Skeletal muscle tissue (tissue), 4 donors: Measurements from ENCODE around the gene CLTRN. TPM values are rescaled to one million over a fixed set of nuclear protein-coding genes. Genes with fewer than 3 reads are reported as not detected.
"Not testable (repeated sequence)": the region's sequence is repeated elsewhere in the genome, so short reads cannot be mapped to it uniquely, and the experiment has no call there.

Experiments
- H3K27ac ChIP-seq: one replicate; pipeline ENCODE4 v1.7.0; 2013; ENCODE audit warnings: mild to moderate bottlenecking, low read depth, low read length, inconsistent platforms
- H3K27me3 ChIP-seq, 3 donors: one replicate each; pipeline ENCODE4 v1.7.0; 2013; ENCODE audit warnings: low read length in 3 of 3; ENCODE audit not compliant: control insufficient read depth in 3 of 3, insufficient read depth in 3 of 3
- H3K36me3 ChIP-seq, 3 donors: one replicate each; pipeline ENCODE4 v1.7.0; 2013; ENCODE audit warnings: low read length in 3 of 3; ENCODE audit not compliant: control insufficient read depth in 3 of 3, insufficient read depth in 3 of 3
- H3K4me1 ChIP-seq, 3 donors: one replicate each; pipeline ENCODE4 v1.7.0; 2013; ENCODE audit warnings: low read length in 3 of 3, mild to moderate bottlenecking in 3 of 3; ENCODE audit not compliant: control insufficient read depth in 3 of 3, insufficient read depth in 3 of 3
- H3K4me3 ChIP-seq, 3 donors: one replicate each; pipeline ENCODE4 v1.7.0; 2013; ENCODE audit warnings: low read length in 3 of 3
- H3K9ac ChIP-seq, 3 donors: one replicate each; pipeline ENCODE4 v1.7.0; 2013; ENCODE audit warnings: low read length in 3 of 3, mild to moderate bottlenecking in 3 of 3, moderate library complexity in 2 of 3, low read depth in 1 of 3
- H3K9me3 ChIP-seq, 3 donors: one replicate each; pipeline ENCODE4 v1.7.0; 2013; ENCODE audit warnings: low read length in 3 of 3; ENCODE audit not compliant: control insufficient read depth in 3 of 3
- total RNA-seq: library from RNA; depleted of rRNA; stranded (reverse); fragments of >200 nt; gene quantifications from one replicate; pipeline ENCODE4 v1.2.3, GENCODE V29; 2014
- donor health status: Osteomylitis.

Gene CLTRN
- not detected for total RNA-seq

DNA sequence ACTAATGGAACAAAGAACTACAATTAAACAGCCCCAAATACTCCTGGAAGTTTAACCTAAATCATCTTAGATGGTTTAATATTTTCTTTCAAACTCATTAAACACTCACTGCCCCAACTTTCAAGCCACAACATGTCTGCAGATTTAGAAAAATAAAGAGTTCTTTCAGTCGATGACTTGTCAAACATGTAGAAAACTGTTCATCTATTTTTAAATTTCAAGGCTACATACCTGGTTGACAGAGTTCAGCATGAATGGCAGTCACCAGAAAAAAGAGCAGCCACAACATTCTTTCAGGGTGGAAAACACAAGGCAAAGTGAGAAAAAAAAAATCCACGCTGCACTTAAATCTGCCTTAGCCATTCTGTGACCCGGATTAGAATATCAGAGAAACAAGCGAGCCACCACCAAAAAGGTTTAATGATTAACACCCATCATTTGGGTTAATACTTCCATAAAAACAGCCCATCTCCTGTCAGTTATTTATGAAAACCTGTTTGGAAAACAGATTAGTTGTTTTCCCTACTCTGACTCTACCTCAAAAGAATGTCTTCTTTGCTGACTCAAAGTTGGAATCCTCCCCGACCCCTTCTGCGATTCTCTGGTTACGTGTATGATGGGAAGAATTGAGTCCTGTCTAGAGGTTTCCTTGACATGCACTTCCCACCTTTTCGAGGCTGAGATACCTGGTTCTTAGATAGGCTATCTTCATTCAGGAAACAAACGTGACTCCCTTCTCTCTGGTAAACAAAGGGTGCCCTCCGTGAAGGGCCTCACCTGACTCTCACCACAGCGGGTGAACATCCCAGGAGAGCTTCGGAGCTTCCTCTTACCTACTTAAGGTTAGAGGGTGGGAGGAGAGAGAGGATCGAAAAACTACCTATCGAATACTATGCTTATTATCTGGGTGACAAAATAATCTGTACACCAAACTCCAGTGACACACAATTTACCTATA, at the start of gene CLTRN:
Gene CLTRN, minus strand, starts transcription at position 319 of the 958 bp plus-strand sequence. Its CDS starts 30 bp downstream, at position 289.
- Histone ChIP-seq H3K27me3 (peaks cover 0 to 23% (median 3%) of the 10 kb centered on the region in 3 donors), H3K9ac (no peak within 1 kb of the TSS), H3K27ac (no peak within 1 kb of the TSS), H3K36me3 (no peaks in the 10 kb centered on the region), H3K9me3 (no peaks in the 10 kb centered on the region), H3K4me3 (no peak within 1 kb of the TSS), H3K4me1 (no peaks in the 10 kb centered on the region)

DNA sequence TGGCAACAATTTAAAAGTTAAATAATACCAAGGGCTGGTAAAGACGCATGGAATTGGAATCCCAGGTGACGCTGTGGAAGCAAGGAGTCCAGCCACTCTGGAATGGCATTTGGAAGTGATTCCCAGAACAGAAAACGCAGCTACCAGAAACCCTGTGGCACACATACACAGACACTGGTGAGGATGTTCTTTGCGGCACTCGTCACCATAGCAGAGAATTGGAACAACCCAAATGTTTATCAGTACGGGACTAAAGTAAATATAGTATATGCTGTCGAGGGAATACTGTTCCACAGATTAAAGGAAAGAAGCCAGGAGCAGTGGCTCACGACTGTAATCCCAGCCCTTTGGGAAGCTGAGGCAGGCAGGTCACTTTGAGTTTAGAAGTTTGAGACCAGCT, 39.7 kb upstream of the CLTRN start:
- H3K27me3 ChIP-seq, H3K4me3 ChIP-seq, H3K9ac ChIP-seq, H3K36me3 ChIP-seq, H3K27ac ChIP-seq, H3K4me1 ChIP-seq, H3K9me3 ChIP-seq: not testable (repeated sequence)

- H3K4me1 ChIP-seq, H3K4me3 ChIP-seq, H3K36me3 ChIP-seq, H3K27me3 ChIP-seq, H3K27ac ChIP-seq, H3K9ac ChIP-seq, H3K9me3 ChIP-seq: not testable (repeated sequence)
Measured at GRCh38 chrX:15703809-15704208, 39.2 kb upstream of the CLTRN start.

- no peaks in the 10 kb centered on the region for H3K9me3 ChIP-seq
- no peaks in the 10 kb centered on the region for H3K4me1 ChIP-seq
- no peak overlapping the region for H3K4me3 ChIP-seq
- peaks cover 0 to 4% (median 0%) of the 10 kb centered on the region in 3 donors for H3K36me3 ChIP-seq
- no peak overlapping the region for H3K27ac ChIP-seq
- no peak overlapping the region for H3K9ac ChIP-seq
- H3K27me3 ChIP-seq, result no peaks in the 10 kb centered on the region
Measured at GRCh38 chrX:15702488-15703371, 38.1 kb upstream of the CLTRN start.

DNA sequence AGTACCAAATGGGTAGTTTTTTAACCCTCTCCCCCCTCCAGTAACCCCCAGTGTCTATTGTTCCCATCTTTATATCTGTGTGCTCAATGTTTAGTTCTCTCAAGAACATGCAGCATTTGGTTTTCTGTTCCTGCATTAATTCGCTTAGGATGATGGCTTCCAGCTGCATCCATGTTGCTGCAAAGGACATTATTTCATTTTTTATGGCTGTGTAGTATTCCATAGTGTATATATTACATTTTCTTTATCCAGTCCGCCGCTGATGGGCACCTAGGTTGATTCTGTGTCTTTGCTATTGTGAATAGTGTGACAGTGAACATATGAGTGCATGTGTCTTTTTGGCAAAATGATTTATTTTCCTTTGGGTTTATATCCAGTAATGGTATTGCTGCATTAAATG, 31.9 kb upstream of the CLTRN start:
- H3K9ac ChIP-seq, result no peak overlapping the region
- no peaks in the 10 kb centered on the region for H3K27me3 ChIP-seq
- no peak overlapping the region for H3K27ac ChIP-seq
- H3K4me1 ChIP-seq, result peaks cover 7 to 10% (median 8%) of the 10 kb centered on the region in 3 donors
- H3K9me3 ChIP-seq, result no peaks in the 10 kb centered on the region
- no peak overlapping the region for H3K4me3 ChIP-seq
- peaks cover 0 to 4% (median 0%) of the 10 kb centered on the region in 3 donors for H3K36me3 ChIP-seq

GRCh38 chrX:15694941-15695451, 30.4 kb upstream of the CLTRN start:
- Histone ChIP-seq H3K27me3 (no peaks in the 10 kb centered on the region), H3K27ac (peak overlapping the region; percentile 42), H3K9me3 (no peaks in the 10 kb centered on the region), H3K36me3 (no peaks in the 10 kb centered on the region), H3K9ac (peak overlapping the region in 1 of 3 donors; percentile 33), H3K4me3 (no peak overlapping the region), H3K4me1 (peaks cover 7 to 10% (median 8%) of the 10 kb centered on the region in 3 donors)

- Histone ChIP-seq H3K27me3 (no peaks in the 10 kb centered on the region), H3K27ac (no peak overlapping the region), H3K4me3 (no peak overlapping the region), H3K9ac (no peak overlapping the region), H3K36me3 (peaks cover 0 to 4% (median 2%) of the 10 kb centered on the region in 3 donors), H3K9me3 (no peaks in the 10 kb centered on the region), H3K4me1 (no peaks in the 10 kb centered on the region)
Measured at GRCh38 chrX:15686818-15687685, 22.4 kb upstream of the CLTRN start.

GRCh38 chrX:15683193-15683592, 18.6 kb upstream of the CLTRN start:
- Histone ChIP-seq H3K9ac (no peak overlapping the region), H3K36me3 (peaks cover 0 to 4% (median 3%) of the 10 kb centered on the region in 3 donors), H3K4me3 (no peak overlapping the region), H3K4me1 (peaks cover 0 to 2% (median 2%) of the 10 kb centered on the region in 3 donors), H3K27ac (no peak overlapping the region), H3K27me3 (no peaks in the 10 kb centered on the region), H3K9me3 (no peaks in the 10 kb centered on the region)

DNA sequence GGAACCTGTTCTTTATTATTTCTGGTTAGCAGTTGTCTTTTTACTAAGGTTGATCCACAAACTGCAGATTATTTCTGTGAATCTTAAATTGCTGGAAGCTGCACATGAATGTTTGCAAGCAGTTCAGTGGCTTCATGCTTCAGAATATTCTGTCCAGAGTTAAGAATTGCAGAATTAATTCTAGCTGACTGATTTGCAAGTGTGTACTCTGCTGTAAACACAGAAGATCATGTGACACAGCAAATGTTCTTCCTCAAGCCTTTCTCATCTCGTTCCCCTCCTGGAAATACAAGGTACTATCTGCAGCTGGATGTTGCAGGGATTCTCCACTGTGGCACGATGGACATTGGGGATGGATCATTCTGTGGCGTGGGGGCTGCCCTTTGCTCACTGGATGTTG, 16.8 kb upstream of the CLTRN start:
- H3K27ac ChIP-seq, result no peak overlapping the region

More for the DNA sequence above, 16.8 kb upstream of the CLTRN start:
- Histone ChIP-seq H3K4me3 (no peak overlapping the region), H3K4me1 (peaks cover 2 to 14% (median 4%) of the 10 kb centered on the region in 3 donors), H3K36me3 (peaks cover 0 to 4% (median 3%) of the 10 kb centered on the region in 3 donors), H3K9me3 (no peaks in the 10 kb centered on the region), H3K9ac (peak overlapping the region in 1 of 3 donors; percentile 33), H3K27me3 (no peaks in the 10 kb centered on the region)
